A549 (cell line): Measurements from ENCODE around the gene ZNF644.

ENCODE experiments used
- BHLHE40 ChIP-seq: IDR thresholded peaks from 2 replicates; pipeline ENCODE4 v1.6.1; 2012; ENCODE audit warnings: low read depth, low read length, inconsistent platforms
- CBX2 ChIP-seq: fragments of 200-600 bp; sonication (generic); IDR thresholded peaks from 2 replicates; pipeline ENCODE4 v1.6.1; 2016; ENCODE audit warnings: low read depth, mild to moderate bottlenecking, borderline replicate concordance
- EP300 ChIP-seq, 2 experiments: fragments of >200 bp; sonication (Bioruptor Twin); formaldehyde crosslinking; IDR thresholded peaks; 2 replicates in 1 of 2; 3 replicates in 1 of 2; pipeline ENCODE4 v1.6.1; 2016 to 2017
- JUNB ChIP-seq: fragments of >200 bp; sonication (Bioruptor Twin); formaldehyde crosslinking; IDR thresholded peaks from 2 replicates; pipeline ENCODE4 v1.6.1; 2016
- POLR2A ChIP-seq: IDR thresholded peaks from 2 replicates; pipeline ENCODE4 v1.6.1; 2012; ENCODE audit warnings: mild to moderate bottlenecking, low read length
- TF ChIP-seq, protein P1 (sequence below): fragments of >200 bp; sonication (Bioruptor Twin); formaldehyde crosslinking; IDR thresholded peaks from 3 replicates; pipeline ENCODE4 v1.5.1; 2016
- TF ChIP-seq, protein P2 (sequence below): fragments of 450-650 bp; IDR thresholded peaks from 2 replicates; pipeline ENCODE4 v1.6.1; 2014; ENCODE audit warnings: antibody characterized with exemption

DNA sequence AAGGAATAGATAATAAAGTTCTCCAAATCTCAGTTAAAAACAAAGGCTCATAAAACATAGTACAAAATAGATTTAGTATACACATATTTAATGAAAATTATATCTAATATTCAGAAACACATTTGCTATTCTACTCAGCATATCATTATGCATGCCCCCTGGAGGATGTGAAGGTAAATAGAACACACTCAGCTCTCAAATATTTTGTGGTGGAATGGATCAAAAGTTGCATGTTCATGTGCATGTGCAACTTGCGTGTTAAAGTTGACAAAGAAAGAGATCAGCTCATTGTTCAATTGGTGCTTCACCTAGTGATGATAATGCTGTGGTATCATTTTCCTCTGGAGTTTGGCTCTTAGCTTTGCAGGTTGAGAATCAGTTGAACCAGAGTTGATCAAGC, 4.9 kb upstream of the ZNF644 start:
- TF ChIP-seq, protein P1, sequence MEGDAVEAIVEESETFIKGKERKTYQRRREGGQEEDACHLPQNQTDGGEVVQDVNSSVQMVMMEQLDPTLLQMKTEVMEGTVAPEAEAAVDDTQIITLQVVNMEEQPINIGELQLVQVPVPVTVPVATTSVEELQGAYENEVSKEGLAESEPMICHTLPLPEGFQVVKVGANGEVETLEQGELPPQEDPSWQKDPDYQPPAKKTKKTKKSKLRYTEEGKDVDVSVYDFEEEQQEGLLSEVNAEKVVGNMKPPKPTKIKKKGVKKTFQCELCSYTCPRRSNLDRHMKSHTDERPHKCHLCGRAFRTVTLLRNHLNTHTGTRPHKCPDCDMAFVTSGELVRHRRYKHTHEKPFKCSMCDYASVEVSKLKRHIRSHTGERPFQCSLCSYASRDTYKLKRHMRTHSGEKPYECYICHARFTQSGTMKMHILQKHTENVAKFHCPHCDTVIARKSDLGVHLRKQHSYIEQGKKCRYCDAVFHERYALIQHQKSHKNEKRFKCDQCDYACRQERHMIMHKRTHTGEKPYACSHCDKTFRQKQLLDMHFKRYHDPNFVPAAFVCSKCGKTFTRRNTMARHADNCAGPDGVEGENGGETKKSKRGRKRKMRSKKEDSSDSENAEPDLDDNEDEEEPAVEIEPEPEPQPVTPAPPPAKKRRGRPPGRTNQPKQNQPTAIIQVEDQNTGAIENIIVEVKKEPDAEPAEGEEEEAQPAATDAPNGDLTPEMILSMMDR, result no peak
- TF ChIP-seq EP300 (IDR thresholded peaks at IDR 0.05) (no peak), BHLHE40 (no peak), POLR2A (no peak), CBX2 (no peak), JUNB (no peak)
- TF ChIP-seq, protein P2, sequence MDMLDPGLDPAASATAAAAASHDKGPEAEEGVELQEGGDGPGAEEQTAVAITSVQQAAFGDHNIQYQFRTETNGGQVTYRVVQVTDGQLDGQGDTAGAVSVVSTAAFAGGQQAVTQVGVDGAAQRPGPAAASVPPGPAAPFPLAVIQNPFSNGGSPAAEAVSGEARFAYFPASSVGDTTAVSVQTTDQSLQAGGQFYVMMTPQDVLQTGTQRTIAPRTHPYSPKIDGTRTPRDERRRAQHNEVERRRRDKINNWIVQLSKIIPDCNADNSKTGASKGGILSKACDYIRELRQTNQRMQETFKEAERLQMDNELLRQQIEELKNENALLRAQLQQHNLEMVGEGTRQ, result no peak
